Endothelial cell of umbilical vein (primary cell): ENCODE results near the gene ANKS1B. TPM values are rescaled to one million over a fixed set of nuclear protein-coding genes. Genes with fewer than 3 reads are reported as not detected.

Experiments
- BruUV-seq: library from RNA; stranded (reverse); fragments of 400-500 nt; replicated peaks from 2 replicates; lab custom pipeline; 2021; lab: Mats Ljungman, UMichigan
- CTCF ChIA-PET: fragments of 300-600, 350-600 bp; sonication (Branson Sonifier 250); formaldehyde crosslinking; loops from one replicate; lab custom pipeline; 2021; ENCODE audit warnings: antibody characterized with exemption, inconsistent platforms; lab: Charles Lee
- POLR2A ChIA-PET: fragments of 300-600, 350-600 bp; sonication (Branson Sonifier 250); formaldehyde crosslinking; loops from one replicate; lab custom pipeline; 2021; ENCODE audit warnings: antibody characterized with exemption, inconsistent platforms; lab: Charles Lee
- DNase-seq: peaks from one replicate; pipeline ENCODE4 v3.0.0-alpha.2; 2011; ENCODE audit warnings: low read depth, low spot score
- FAIRE-seq: peaks from 2 replicates; lab custom pipeline; 2011; peaks lifted over from hg19 to GRCh38; lab: Jason Lieb, UNC
- H2AFZ ChIP-seq: 2 replicates; pipeline ENCODE4 v1.6.0; 2012; ENCODE audit warnings: low read depth, low read length, control low read depth, inconsistent platforms
- H3K27ac ChIP-seq: 2 replicates; pipeline ENCODE4 v1.5.1; 2011; ENCODE audit warnings: low read depth, mild to moderate bottlenecking, control low read depth, low read length, moderate library complexity; ENCODE audit not compliant: insufficient read depth
- H3K27me3 ChIP-seq, 2 experiments: 2 replicates each; pipeline versions ENCODE4 v1.6.0 to v1.6.1; 2011; ENCODE audit warnings: low read length in 2 of 2, mixed read lengths in 1 of 2; ENCODE audit not compliant: control insufficient read depth in 2 of 2, insufficient read depth in 2 of 2
- H3K36me3 ChIP-seq, 2 experiments: 2 replicates in 1 of 2; 3 replicates in 1 of 2; pipeline ENCODE4 v1.5.1; 2011; ENCODE audit warnings: low read length in 2 of 2, mild to moderate bottlenecking in 1 of 2, moderate library complexity in 1 of 2; ENCODE audit not compliant: control insufficient read depth in 2 of 2, insufficient read depth in 2 of 2; ENCODE audit errors: extremely low read depth in 1 of 2
- H3K4me1 ChIP-seq: 3 replicates; pipeline ENCODE4 v1.5.1; 2011; ENCODE audit warnings: mild to moderate bottlenecking, low read length; ENCODE audit not compliant: control insufficient read depth, insufficient read depth; ENCODE audit errors: extremely low read depth
- H3K4me2 ChIP-seq: 2 replicates; pipeline ENCODE4 v1.6.1; 2011; ENCODE audit warnings: low read length, control low read depth, mixed read lengths; ENCODE audit not compliant: insufficient read depth
- H3K4me3 ChIP-seq, 3 experiments: fragments of 200-600 bp in 1 of 3; sonication (generic), shearing (Covaris generic) in 1 of 3; replicated peaks in 1 of 3; 2 replicates each; pipeline ENCODE4 v1.5.1; 2011 to 2016; ENCODE audit warnings: control low read depth in 3 of 3, low read length in 3 of 3, mild to moderate bottlenecking in 2 of 3, inconsistent platforms in 1 of 3, low read depth in 1 of 3, moderate library complexity in 1 of 3; ENCODE audit not compliant: insufficient read depth in 1 of 3
- H3K79me2 ChIP-seq: 2 replicates; pipeline ENCODE4 v1.6.0; 2012; ENCODE audit warnings: low read length, inconsistent platforms; ENCODE audit not compliant: control insufficient read depth, insufficient read depth
- H3K9ac ChIP-seq: replicated peaks from 2 replicates; pipeline ENCODE3; 2011; ENCODE audit warnings: low read length, control low read depth; ENCODE audit not compliant: insufficient read depth; ENCODE audit errors: extremely low read depth
- H3K9me1 ChIP-seq: replicated peaks from 3 replicates; pipeline ENCODE4 v1.6.0; 2011; ENCODE audit warnings: mild to moderate bottlenecking, low read length; ENCODE audit not compliant: control insufficient read depth, insufficient read depth; ENCODE audit errors: extremely low read depth
- H3K9me3 ChIP-seq: replicated peaks from 2 replicates; pipeline ENCODE4 v1.5.1; 2012; ENCODE audit warnings: low read length, inconsistent platforms; ENCODE audit not compliant: control insufficient read depth, insufficient read depth
- H4K20me1 ChIP-seq: replicated peaks from 2 replicates; pipeline ENCODE3; 2011; ENCODE audit warnings: mild to moderate bottlenecking, low read length; ENCODE audit not compliant: control insufficient read depth, insufficient read depth; ENCODE audit errors: extremely low read depth
- EZH2 ChIP-seq: IDR thresholded peaks from 2 replicates; pipeline ENCODE4 v1.6.1; 2012; ENCODE audit warnings: borderline replicate concordance, low read depth, mild to moderate bottlenecking, moderate library complexity, low read length, inconsistent platforms; ENCODE audit not compliant: severe bottlenecking
- FOS ChIP-seq: IDR thresholded peaks from 2 replicates; pipeline ENCODE4 v1.6.1; 2011; ENCODE audit warnings: mild to moderate bottlenecking, low read length, moderate library complexity, borderline replicate concordance; ENCODE audit not compliant: insufficient read depth
- GATA2 ChIP-seq: IDR thresholded peaks from 2 replicates; pipeline ENCODE4 v1.7.0; 2011; ENCODE audit warnings: low read depth, mild to moderate bottlenecking, moderate library complexity, mixed read lengths, low read length; ENCODE audit not compliant: insufficient read length, insufficient read depth
- JUN ChIP-seq: IDR thresholded peaks from 2 replicates; pipeline ENCODE4 v1.6.1; 2011; ENCODE audit warnings: borderline replicate concordance, low read depth; ENCODE audit not compliant: insufficient read length, insufficient read depth
- MAX ChIP-seq: IDR thresholded peaks from 2 replicates; pipeline ENCODE4 v1.6.1; 2011; ENCODE audit not compliant: insufficient read depth, insufficient read length
- MYC ChIP-seq: IDR thresholded peaks from one replicate; pipeline ENCODE4 v1.6.1; 2011; ENCODE audit warnings: mild to moderate bottlenecking, low read depth, low read length
- POLR2A ChIP-seq: IDR thresholded peaks from 2 replicates; pipeline ENCODE4 v1.6.1; 2012; ENCODE audit warnings: low read depth, mild to moderate bottlenecking, control low read depth, low read length
- POLR2AphosphoS5 ChIP-seq: IDR thresholded peaks from 2 replicates; pipeline ENCODE4 v1.6.1; 2012; ENCODE audit warnings: low read depth, mild to moderate bottlenecking, control low read depth, low read length, moderate library complexity; ENCODE audit not compliant: insufficient read depth
- dilution Hi-C: fragments of 300-500 bp; cut with MboI; formaldehyde crosslinking; loops from one replicate; pipeline ENCODE4 v1.15.0; 2019; ENCODE audit warnings: low sequenced_read_pairs; ENCODE audit not compliant: extremely low pct_ligation_motif_present
- intact Hi-C: fragments of 100-400 bp; cut with micrococcal nuclease; formaldehyde crosslinking; loops from one replicate; pipeline ENCODE4 v1.10.0; 2022
- polyA plus RNA-seq, 4 experiments: library from polyadenylated mRNA; depleted of rRNA in 3 of 4; stranded (reverse) in 3 of 4; unstranded in 1 of 4; fragments of >200 nt; gene quantifications; 2 replicates each; pipeline versions ENCODE4 v1.2.1 to v1.2.3, GENCODE V29; 2011 to 2012; ENCODE audit warnings: missing spikeins in 1 of 4
- total RNA-seq: library from RNA; stranded (reverse); gene quantifications from 2 replicates; pipeline ENCODE4 v1.2.3, GENCODE V29; 2021
- TF ChIP-seq, protein P1 (sequence below), 2 donors: IDR thresholded peaks; 1 replicate in 1 of 2; 2 replicates in 1 of 2; pipeline ENCODE4 v1.5.1; 2011; ENCODE audit warnings: low read length in 2 of 2, mild to moderate bottlenecking in 2 of 2, moderate library complexity in 2 of 2, control low read depth in 1 of 2, inconsistent platforms in 1 of 2, low read depth in 1 of 2; ENCODE audit not compliant: insufficient read depth in 1 of 2; ENCODE audit errors: extremely low read depth in 1 of 2

Gene ANKS1B
- total and polyA plus RNA-seq, 2 donors (not counting 3 experiments of a cell fraction or from before 2014, with no cell fraction given) = 0.15 to 0.38 TPM

GRCh38 chr12:99253068-99253467 is 731.7 kb downstream of the ANKS1B start:
- H3K9ac ChIP-seq = no peak overlapping the region
- intact Hi-C loops = no loop called here
- no peak for FAIRE-seq
- DNase-seq = no peak
- TF ChIP-seq, protein P1, sequence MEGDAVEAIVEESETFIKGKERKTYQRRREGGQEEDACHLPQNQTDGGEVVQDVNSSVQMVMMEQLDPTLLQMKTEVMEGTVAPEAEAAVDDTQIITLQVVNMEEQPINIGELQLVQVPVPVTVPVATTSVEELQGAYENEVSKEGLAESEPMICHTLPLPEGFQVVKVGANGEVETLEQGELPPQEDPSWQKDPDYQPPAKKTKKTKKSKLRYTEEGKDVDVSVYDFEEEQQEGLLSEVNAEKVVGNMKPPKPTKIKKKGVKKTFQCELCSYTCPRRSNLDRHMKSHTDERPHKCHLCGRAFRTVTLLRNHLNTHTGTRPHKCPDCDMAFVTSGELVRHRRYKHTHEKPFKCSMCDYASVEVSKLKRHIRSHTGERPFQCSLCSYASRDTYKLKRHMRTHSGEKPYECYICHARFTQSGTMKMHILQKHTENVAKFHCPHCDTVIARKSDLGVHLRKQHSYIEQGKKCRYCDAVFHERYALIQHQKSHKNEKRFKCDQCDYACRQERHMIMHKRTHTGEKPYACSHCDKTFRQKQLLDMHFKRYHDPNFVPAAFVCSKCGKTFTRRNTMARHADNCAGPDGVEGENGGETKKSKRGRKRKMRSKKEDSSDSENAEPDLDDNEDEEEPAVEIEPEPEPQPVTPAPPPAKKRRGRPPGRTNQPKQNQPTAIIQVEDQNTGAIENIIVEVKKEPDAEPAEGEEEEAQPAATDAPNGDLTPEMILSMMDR (IDR thresholded peaks at IDR 0.05; ENCODE audit: extremely low read depth in 1 of 2, insufficient read depth in 1 of 2, low read depth in 1 of 2, low read length in 2 of 2) = no peak
- no peak for TF ChIP-seq GATA2
- TF ChIP-seq POLR2A = no peak
- TF ChIP-seq MYC = no peak
- TF ChIP-seq MAX = no peak
- ChIA-PET POLR2A (no interaction called here), CTCF (no interaction called here)
- H3K27me3 ChIP-seq = no peaks in the 10 kb centered on the region
- no peaks in the 10 kb centered on the region for H3K9me3 ChIP-seq
- no peaks in the 10 kb centered on the region for H3K79me2 ChIP-seq
- H3K36me3 ChIP-seq = no peaks in the 10 kb centered on the region
- no peaks in the 10 kb centered on the region for H3K4me1 ChIP-seq
- no peak overlapping the region for H3K4me2 ChIP-seq
- dilution Hi-C loops = no loop called here
- H3K27ac ChIP-seq = no peak overlapping the region
- BruUV-seq = no TSS peak
- H3K9me1 ChIP-seq = no peaks in the 10 kb centered on the region
- no peak overlapping the region for H3K4me3 ChIP-seq
- H2AFZ ChIP-seq = no peak overlapping the region
- H4K20me1 ChIP-seq = no peaks in the 10 kb centered on the region

DNA sequence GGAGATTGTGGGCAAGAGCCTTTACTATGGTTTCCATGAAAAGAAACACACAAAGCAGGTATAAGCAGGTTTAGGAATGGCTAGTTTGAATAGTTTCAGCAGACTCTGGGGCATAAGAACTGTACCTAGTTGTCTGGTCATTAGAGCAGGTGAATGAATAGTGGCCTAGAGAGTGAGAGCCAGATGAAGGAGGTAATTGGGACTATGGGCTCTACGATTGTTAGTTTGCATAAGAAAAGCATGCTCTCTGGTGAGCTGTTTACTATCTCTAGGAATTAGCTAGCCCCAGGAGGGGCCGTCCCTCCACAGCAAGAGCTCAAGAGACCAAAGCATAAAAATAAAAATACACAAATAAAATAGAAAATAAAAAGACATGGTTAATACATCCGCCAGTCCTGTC is 734.6 kb downstream of the ANKS1B start:
- no peaks in the 10 kb centered on the region for H3K27me3 ChIP-seq
- H3K4me1 ChIP-seq = no peaks in the 10 kb centered on the region
- ChIA-PET CTCF (no interaction called here), POLR2A (no interaction called here)
- H3K9me1 ChIP-seq = no peaks in the 10 kb centered on the region
- TF ChIP-seq POLR2A (no peak), EZH2 (no peak), MYC (no peak), JUN (no peak), GATA2 (no peak), POLR2AphosphoS5 (no peak), MAX (no peak), FOS (no peak)
- TF ChIP-seq, protein P1 (IDR thresholded peaks at IDR 0.05; ENCODE audit: extremely low read depth in 1 of 2, insufficient read depth in 1 of 2, low read depth in 1 of 2, low read length in 2 of 2) = no peak
- intact Hi-C loops = no loop called here
- H3K4me3 ChIP-seq = no peak overlapping the region
- H3K79me2 ChIP-seq = no peaks in the 10 kb centered on the region
- no TSS peak for BruUV-seq
- no peak overlapping the region for H3K27ac ChIP-seq
- H2AFZ ChIP-seq = no peak overlapping the region
- dilution Hi-C loops = no loop called here
- no peak overlapping the region for H3K4me2 ChIP-seq
- H3K9me3 ChIP-seq = no peaks in the 10 kb centered on the region
- no peaks in the 10 kb centered on the region for H4K20me1 ChIP-seq
- H3K9ac ChIP-seq = no peak overlapping the region
- no peaks in the 10 kb centered on the region for H3K36me3 ChIP-seq
- DNase-seq (no peak), FAIRE-seq (no peak)
